ENCODE measurements around the gene ACLY.

- no peak for TF ChIP-seq CTCF (IDR thresholded peaks at IDR 0.05; ENCODE audit: insufficient read depth, low read depth, low read length)
- no peak for TF ChIP-seq EZH2 (IDR thresholded peaks at IDR 0.05; ENCODE audit: insufficient read depth, low read length)
Observed at GRCh38 chr17:41904242-41904841, 14.4 kb downstream of the ACLY start.

Data from astrocyte (in vitro differentiated cells and primary cell).